Fibroblast of villous mesenchyme (primary cell): ENCODE measurements around the gene BPGM. TPM values are rescaled to one million over a fixed set of nuclear protein-coding genes. Genes with fewer than 3 reads are reported as not detected.

Experiments
- DNase-seq: peaks from one replicate; pipeline ENCODE4 v3.0.0-alpha.2; 2010; ENCODE audit warnings: low read depth
- H3K4me3 ChIP-seq: 2 replicates; pipeline ENCODE4 v1.5.1; 2011; ENCODE audit warnings: low read depth, mild to moderate bottlenecking, low read length
- total RNA-seq: library from RNA; depleted of rRNA; stranded (reverse); fragments of >200 nt; gene quantifications from 2 replicates; pipeline ENCODE4 v1.2.3, GENCODE V29; 2012
- TF ChIP-seq, protein P1 (sequence below): IDR thresholded peaks from 2 replicates; pipeline ENCODE4 v1.5.1; 2012; ENCODE audit warnings: low read depth, mild to moderate bottlenecking, low read length; ENCODE audit not compliant: insufficient read depth

The BPGM gene
- total RNA-seq, 1 donor, result 59.2 TPM

GRCh38 chr7:134705716-134706115 is 59.1 kb downstream of the BPGM start:
- DNase-seq, result no peak
- no peak overlapping the region for H3K4me3 ChIP-seq
- TF ChIP-seq, protein P1, sequence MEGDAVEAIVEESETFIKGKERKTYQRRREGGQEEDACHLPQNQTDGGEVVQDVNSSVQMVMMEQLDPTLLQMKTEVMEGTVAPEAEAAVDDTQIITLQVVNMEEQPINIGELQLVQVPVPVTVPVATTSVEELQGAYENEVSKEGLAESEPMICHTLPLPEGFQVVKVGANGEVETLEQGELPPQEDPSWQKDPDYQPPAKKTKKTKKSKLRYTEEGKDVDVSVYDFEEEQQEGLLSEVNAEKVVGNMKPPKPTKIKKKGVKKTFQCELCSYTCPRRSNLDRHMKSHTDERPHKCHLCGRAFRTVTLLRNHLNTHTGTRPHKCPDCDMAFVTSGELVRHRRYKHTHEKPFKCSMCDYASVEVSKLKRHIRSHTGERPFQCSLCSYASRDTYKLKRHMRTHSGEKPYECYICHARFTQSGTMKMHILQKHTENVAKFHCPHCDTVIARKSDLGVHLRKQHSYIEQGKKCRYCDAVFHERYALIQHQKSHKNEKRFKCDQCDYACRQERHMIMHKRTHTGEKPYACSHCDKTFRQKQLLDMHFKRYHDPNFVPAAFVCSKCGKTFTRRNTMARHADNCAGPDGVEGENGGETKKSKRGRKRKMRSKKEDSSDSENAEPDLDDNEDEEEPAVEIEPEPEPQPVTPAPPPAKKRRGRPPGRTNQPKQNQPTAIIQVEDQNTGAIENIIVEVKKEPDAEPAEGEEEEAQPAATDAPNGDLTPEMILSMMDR, result no peak

GRCh38 chr7:134706468-134706867 is 59.8 kb downstream of the BPGM start:
- DNase-seq, result no peak
- TF ChIP-seq, protein P1, result no peak
- H3K4me3 ChIP-seq, result no peak overlapping the region

DNA sequence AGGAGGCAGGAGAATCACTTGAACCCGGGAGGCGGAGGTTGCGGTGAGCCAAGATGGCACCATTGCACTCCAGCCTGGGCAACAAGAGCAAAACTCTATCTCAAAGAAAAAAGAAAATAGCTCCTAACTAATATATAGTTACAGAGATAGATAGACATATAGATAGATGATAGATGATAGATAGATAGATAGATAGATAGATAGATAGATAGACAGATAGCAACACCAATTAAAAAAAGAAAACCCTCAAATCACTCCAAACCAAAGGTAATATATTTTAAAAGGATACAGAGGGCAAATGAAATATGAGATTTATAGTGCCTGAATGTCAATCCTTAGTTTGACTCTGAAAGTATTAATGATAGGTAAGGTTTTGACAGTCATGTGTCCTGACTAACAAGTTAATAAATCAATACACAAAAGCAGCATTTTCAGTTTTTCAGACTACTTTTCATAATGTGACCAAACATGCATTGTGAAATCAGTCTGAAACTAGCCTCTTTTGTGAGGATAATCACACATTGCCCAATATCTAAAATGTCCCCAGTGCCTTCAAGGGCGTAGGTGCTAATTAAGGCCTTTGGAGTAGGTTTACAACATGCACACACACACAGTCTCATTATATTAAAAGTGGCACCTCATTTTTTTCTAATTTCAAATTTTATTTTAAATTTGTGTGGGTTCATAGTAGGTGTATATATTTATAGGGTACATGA is 61.2 kb downstream of the BPGM start:
- no peak overlapping the region for H3K4me3 ChIP-seq
- TF ChIP-seq, protein P1, result no peak

DNA sequence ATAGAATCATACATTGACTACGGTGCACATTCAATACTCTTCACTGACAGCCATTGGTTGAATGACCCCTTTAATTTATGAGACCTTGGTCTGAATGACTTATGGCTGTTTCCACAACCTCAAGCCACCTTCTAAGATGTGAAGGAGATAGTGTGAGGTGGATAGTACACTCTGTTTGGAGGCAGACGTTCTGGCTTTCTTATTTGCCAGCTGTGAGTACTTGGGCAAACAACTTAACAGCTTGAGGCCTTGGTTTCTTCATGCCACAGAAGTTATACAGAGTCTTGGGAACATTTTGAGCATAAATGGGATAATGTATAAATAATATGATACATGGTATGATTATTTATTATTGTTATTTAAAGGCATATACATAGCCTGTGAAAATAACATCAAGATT is 62.0 kb downstream of the BPGM start:
- TF ChIP-seq, protein P1, result no peak
- DNase-seq, result no peak
- H3K4me3 ChIP-seq, result no peak overlapping the region

More for the DNA sequence above, 61.2 kb downstream of the BPGM start:
- DNase-seq, result peak; percentile 48

DNA sequence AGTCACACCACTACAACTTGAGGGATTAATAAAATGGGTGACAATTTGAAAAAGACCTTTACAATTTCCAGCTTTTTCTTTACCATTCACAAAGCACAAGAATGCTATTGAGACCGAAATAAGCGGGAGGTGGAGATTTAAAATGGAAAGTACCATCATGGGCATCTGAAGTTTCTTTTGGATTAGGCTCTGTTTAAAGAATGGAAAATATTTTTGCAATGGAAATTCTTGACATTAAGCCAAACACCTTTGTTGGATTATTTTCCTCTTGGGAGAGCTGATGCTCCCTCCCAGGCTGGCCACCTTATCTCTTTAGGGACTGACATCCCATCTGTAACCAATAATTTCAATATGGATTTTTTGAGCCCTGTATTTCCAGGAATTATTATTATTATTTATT is 62.5 kb downstream of the BPGM start:
- TF ChIP-seq, protein P1, result no peak
- DNase-seq, result no peak
- no peak overlapping the region for H3K4me3 ChIP-seq

DNA sequence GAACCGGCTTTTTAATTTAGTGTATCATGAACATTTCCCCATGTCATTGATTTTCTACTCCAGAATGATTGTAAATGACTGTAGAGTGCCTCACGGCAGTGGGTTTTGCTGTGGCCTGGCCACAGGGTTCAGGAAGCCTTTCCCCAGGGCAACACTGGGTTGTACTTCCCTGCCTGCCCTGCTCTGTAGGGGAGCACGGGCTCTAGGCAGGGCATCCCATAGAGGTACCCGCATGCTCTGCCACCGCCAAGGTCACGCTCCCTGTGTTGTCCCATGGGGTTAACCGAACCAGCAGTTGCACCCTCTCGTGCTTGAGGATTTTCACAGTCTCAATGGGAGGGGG is 63.8 kb downstream of the BPGM start:
- no peak for DNase-seq
- no peak overlapping the region for H3K4me3 ChIP-seq
- TF ChIP-seq, protein P1, result no peak
